Measurements from ENCODE around the gene MCTP2. TPM values are rescaled to one million over a fixed set of nuclear protein-coding genes. Genes with fewer than 3 reads are reported as not detected.

The MCTP2 gene
- total RNA-seq, 1 donor from 2014 or later, result 54.2 TPM

DNA sequence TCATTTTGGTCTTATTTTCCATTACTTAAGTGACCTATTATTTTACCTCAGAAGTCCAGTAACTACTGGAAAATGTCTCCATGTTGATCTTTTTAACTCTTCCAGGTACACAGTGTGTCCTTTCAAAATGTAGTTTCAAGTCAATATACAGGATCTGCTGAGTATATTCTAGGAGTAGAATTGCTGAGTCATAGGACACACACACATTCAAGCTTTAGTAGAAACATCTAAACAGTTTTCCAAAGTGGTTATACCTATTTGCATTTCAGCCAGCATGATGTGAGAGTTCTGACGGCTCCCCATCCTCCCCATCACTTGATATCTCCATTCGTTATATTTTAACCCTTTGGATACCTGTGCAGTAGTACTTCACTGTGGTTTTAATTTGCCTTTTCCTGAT, 271.9 kb downstream of the MCTP2 start:
- H3K4me3 Mint-ChIP-seq, result no peak overlapping the region
- no peaks in the 10 kb centered on the region for H3K4me1 Mint-ChIP-seq
- no peak for DNase-seq
- no peaks in the 10 kb centered on the region for H3K36me3 Mint-ChIP-seq (ENCODE audit: low read depth)
- peaks cover 24% of the 10 kb centered on the region for H3K9me3 Mint-ChIP-seq
- CTCF ChIA-PET, result no interaction called here
- H3K27ac Mint-ChIP-seq, result no peak overlapping the region
- POLR2A ChIA-PET, result no interaction called here
- no peak for ATAC-seq (ENCODE audit: low read depth)
- intact Hi-C loops (cut with micrococcal nuclease), result no loop called here
- TF ChIP-seq, protein P1, sequence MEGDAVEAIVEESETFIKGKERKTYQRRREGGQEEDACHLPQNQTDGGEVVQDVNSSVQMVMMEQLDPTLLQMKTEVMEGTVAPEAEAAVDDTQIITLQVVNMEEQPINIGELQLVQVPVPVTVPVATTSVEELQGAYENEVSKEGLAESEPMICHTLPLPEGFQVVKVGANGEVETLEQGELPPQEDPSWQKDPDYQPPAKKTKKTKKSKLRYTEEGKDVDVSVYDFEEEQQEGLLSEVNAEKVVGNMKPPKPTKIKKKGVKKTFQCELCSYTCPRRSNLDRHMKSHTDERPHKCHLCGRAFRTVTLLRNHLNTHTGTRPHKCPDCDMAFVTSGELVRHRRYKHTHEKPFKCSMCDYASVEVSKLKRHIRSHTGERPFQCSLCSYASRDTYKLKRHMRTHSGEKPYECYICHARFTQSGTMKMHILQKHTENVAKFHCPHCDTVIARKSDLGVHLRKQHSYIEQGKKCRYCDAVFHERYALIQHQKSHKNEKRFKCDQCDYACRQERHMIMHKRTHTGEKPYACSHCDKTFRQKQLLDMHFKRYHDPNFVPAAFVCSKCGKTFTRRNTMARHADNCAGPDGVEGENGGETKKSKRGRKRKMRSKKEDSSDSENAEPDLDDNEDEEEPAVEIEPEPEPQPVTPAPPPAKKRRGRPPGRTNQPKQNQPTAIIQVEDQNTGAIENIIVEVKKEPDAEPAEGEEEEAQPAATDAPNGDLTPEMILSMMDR (IDR thresholded peaks at IDR 0.05), result no peak
- H3K27me3 Mint-ChIP-seq, result peaks cover 3% of the 10 kb centered on the region

DNA sequence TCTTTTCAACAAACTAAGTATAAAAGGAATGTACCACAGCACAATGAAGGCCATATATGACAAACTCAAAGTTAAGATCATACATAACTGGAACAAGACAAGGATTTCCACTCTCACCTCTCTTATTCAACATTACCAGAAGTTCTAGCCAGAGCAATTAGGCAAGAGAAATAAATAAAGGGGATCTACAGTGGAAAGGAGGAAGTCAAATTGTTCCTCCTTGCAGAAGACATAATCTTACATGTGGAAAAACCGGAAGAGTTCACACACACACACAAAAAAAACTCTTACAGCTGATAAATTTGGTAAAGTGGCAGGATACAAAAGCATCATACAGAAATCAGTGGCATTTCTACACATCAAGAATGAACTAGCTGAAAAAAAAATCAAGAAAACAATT, 277.9 kb downstream of the MCTP2 start:
- peaks cover 3% of the 10 kb centered on the region for H3K27me3 Mint-ChIP-seq
- no peak overlapping the region for H3K27ac Mint-ChIP-seq
- no peak overlapping the region for H3K4me3 Mint-ChIP-seq
- H3K4me1 Mint-ChIP-seq, result no peaks in the 10 kb centered on the region
- TF ChIP-seq, protein P1 (IDR thresholded peaks at IDR 0.05), result no peak
- DNase-seq (no peak), ATAC-seq (ENCODE audit: low read depth) (no peak)
- no peaks in the 10 kb centered on the region for H3K36me3 Mint-ChIP-seq (ENCODE audit: low read depth)
- intact Hi-C loops (cut with micrococcal nuclease), result no loop called here
- ChIA-PET CTCF (no interaction called here), POLR2A (no interaction called here)
- peaks cover 12% of the 10 kb centered on the region for H3K9me3 Mint-ChIP-seq

DNA sequence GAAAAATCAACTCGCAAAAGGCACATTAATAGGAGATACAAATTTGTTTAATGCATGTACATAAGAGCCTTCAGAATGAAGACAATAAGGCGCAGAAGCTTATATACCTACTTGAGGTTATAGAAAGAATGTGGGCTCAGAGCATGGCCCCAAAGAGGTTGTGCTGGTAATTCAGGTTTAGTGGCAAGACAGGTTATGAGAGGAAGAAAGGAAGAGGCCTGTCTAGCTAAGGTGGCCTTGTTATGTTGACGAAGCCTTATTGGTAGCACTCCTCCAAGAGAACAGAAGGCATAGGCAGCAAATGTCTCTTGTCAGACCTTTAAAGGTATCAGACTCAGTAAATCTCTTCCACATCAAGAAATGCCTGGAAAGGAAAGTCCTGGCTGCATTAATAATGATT, 290.8 kb downstream of the MCTP2 start:
- Mint-ChIP-seq H3K27me3 (peaks cover 4% of the 10 kb centered on the region), H3K4me1 (no peaks in the 10 kb centered on the region), H3K36me3 (ENCODE audit: low read depth) (no peaks in the 10 kb centered on the region), H3K27ac (no peak overlapping the region), H3K4me3 (no peak overlapping the region), H3K9me3 (peaks cover 3% of the 10 kb centered on the region)
- ATAC-seq (ENCODE audit: low read depth) (no peak), DNase-seq (no peak)
- ChIA-PET POLR2A (no interaction called here), CTCF (no interaction called here)
- intact Hi-C loops (cut with micrococcal nuclease), result no loop called here
- TF ChIP-seq, protein P1 (IDR thresholded peaks at IDR 0.05), result no peak

- TF ChIP-seq, protein P1 (IDR thresholded peaks at IDR 0.05), result no peak
- Mint-ChIP-seq H3K27ac (no peak overlapping the region), H3K9me3 (peaks cover 2% of the 10 kb centered on the region), H3K27me3 (peaks cover 4% of the 10 kb centered on the region), H3K4me1 (no peaks in the 10 kb centered on the region), H3K4me3 (no peak overlapping the region), H3K36me3 (ENCODE audit: low read depth) (no peaks in the 10 kb centered on the region)
- intact Hi-C loops (cut with micrococcal nuclease), result no loop called here
- ChIA-PET CTCF (no interaction called here), POLR2A (no interaction called here)
- no peak for ATAC-seq (ENCODE audit: low read depth)
- DNase-seq, result no peak
Observed at GRCh38 chr15:94523873-94524272, 292.5 kb downstream of the MCTP2 start.

DNA sequence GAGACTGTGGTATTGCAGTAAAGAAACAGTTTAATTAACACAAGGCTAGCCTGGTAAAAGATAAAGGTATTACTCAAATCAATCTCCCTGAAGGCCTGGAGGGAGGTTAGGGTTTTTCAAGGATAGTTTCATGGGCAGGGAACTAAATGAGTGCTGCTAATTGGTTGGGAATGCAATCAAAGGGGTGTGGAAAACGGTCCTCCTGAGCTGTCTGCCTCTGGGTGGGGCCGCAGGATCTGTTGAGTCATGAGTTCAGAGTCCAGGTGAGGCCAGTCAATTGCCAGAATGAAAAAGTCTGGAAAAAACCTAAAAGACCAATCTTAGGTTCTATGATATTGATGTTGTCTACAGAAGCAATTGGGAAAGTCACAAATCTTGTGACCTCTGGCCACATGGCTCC, 293.2 kb downstream of the MCTP2 start:
- no peak for ATAC-seq (ENCODE audit: low read depth)
- ChIA-PET POLR2A (no interaction called here), CTCF (no interaction called here)
- no peak overlapping the region for H3K27ac Mint-ChIP-seq
- H3K36me3 Mint-ChIP-seq (ENCODE audit: low read depth), result no peaks in the 10 kb centered on the region
- H3K27me3 Mint-ChIP-seq, result peaks cover 2% of the 10 kb centered on the region
- intact Hi-C loops (cut with micrococcal nuclease), result no loop called here
- H3K4me1 Mint-ChIP-seq, result no peaks in the 10 kb centered on the region
- H3K9me3 Mint-ChIP-seq, result peaks cover 2% of the 10 kb centered on the region
- TF ChIP-seq, protein P1 (IDR thresholded peaks at IDR 0.05), result no peak
- no peak for DNase-seq
- H3K4me3 Mint-ChIP-seq, result no peak overlapping the region

All from activated B cell treated with CpG ODN at 0.5 μM for 24 hours (primary cell).